Ectodermal cell (in vitro differentiated cells): Measurements from ENCODE around the gene MRPS26.
A peak's percentile ranks its signal among the peaks of the same experiment; 100 is the strongest.
"Not testable (repeated sequence)": the region's sequence is repeated elsewhere in the genome, so short reads cannot be mapped to it uniquely, and the experiment has no call there.

ENCODE experiments used
- H3K27ac ChIP-seq: 2 replicates; pipeline ENCODE4 v1.7.0; 2013; ENCODE audit warnings: mild to moderate bottlenecking, low read depth, low read length; ENCODE audit not compliant: insufficient read depth, poor library complexity, severe bottlenecking
- H3K27me3 ChIP-seq: 2 replicates; pipeline ENCODE4 v1.7.0; 2013; ENCODE audit warnings: mild to moderate bottlenecking, low read length; ENCODE audit not compliant: insufficient read depth, control insufficient read depth, poor library complexity, severe bottlenecking
- H3K36me3 ChIP-seq: one replicate; pipeline ENCODE4 v1.7.0; 2013; ENCODE audit warnings: low read length; ENCODE audit not compliant: control insufficient read depth, insufficient read depth
- H3K4me1 ChIP-seq: one replicate; pipeline ENCODE4 v1.7.0; 2013; ENCODE audit warnings: low read length; ENCODE audit not compliant: control insufficient read depth, insufficient read depth
- H3K4me3 ChIP-seq: 2 replicates; pipeline ENCODE4 v1.7.0; 2013; ENCODE audit warnings: low read depth, low read length, control low read depth; ENCODE audit not compliant: insufficient read depth
- H3K9me3 ChIP-seq: 2 replicates; pipeline ENCODE4 v1.7.0; 2013; ENCODE audit warnings: mild to moderate bottlenecking, low read length, moderate library complexity; ENCODE audit not compliant: control insufficient read depth
- WGBS, 2 experiments: methylation state at CpG; one replicate each; pipeline ENCODE4 v1.1.7; 2013; ENCODE audit warnings: missing lambda C conversion rate in 2 of 2; 5-methylcytosine and 5-hydroxymethylcytosine counted together

The MRPS26 gene

DNA sequence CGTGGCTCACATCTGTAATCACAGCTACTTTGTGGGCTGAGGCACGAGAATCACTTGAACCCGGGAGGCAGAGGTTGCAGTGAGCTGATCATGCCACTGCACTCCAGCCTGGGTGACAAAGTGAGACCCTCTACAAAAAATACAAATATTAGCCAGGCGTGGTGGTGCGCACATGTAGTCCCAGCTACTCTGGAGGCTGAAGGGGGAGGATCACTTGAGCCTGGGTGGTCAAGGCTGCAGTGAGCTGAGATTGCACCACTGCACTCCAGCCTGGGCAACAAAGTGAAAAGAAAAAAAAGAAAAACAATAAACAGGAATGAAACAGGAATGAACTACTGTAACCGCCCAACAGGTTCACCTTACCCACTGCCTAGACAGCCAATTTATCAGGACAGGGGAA, 18.3 kb downstream of the MRPS26 start:
- not testable (repeated sequence) for H3K27me3 ChIP-seq, H3K4me3 ChIP-seq, H3K36me3 ChIP-seq, H3K9me3 ChIP-seq, H3K27ac ChIP-seq, H3K4me1 ChIP-seq
- WGBS, 2 experiments: 84 to 87% methylated on average over 6 of the region's 6 CpGs

GRCh38 chr20:3067139-3068014, 21.5 kb downstream of the MRPS26 start:
- Histone ChIP-seq H3K36me3 (no peaks in the 10 kb centered on the region), H3K4me3 (no peak overlapping the region), H3K27ac (no peak overlapping the region), H3K27me3 (peaks cover 19% of the 10 kb centered on the region), H3K9me3 (no peaks in the 10 kb centered on the region), H3K4me1 (peaks cover 3% of the 10 kb centered on the region)
- WGBS, 2 experiments: 85 to 87% methylated on average over 22 to 23 of the region's 23 CpGs

- Histone ChIP-seq H3K9me3 (no peaks in the 10 kb centered on the region), H3K4me3 (no peak overlapping the region), H3K4me1 (peaks cover 9% of the 10 kb centered on the region), H3K36me3 (no peaks in the 10 kb centered on the region), H3K27me3 (peaks cover 26% of the 10 kb centered on the region), H3K27ac (no peak overlapping the region)
- WGBS, 2 experiments: 86 to 89% methylated on average over 8 of the region's 8 CpGs
These were observed 22.2 kb downstream of the MRPS26 start for GRCh38 chr20:3068075-3068474.

GRCh38 chr20:3068986-3069900, 23.4 kb downstream of the MRPS26 start:
- no peaks in the 10 kb centered on the region for H3K36me3 ChIP-seq
- peaks cover 9% of the 10 kb centered on the region for H3K4me1 ChIP-seq
- 84 to 86% methylated on average over 8 of the region's 8 CpGs for WGBS, 2 experiments
- H3K27me3 ChIP-seq: peaks cover 32% of the 10 kb centered on the region
- H3K4me3 ChIP-seq: no peak overlapping the region
- no peak overlapping the region for H3K27ac ChIP-seq
- no peaks in the 10 kb centered on the region for H3K9me3 ChIP-seq

DNA sequence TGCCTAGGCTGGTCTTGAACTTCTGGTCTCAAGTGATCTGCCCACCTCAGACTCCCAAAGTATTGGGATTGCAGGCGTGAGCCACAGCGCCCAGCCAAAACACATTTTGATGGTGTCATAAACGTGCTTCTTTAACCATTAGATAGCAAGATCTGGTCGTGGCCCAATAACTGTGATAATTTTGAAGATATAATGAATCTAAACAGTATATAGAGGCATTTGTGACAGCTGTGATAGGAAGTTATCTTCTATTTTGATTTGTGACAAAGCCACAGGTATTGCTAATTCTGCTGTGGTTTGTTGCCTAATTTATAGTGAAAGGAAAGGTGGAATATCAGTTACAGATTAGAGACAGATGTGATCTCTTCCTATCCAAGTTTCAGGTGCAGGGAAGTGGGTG, 24.9 kb downstream of the MRPS26 start:
- Histone ChIP-seq H3K9me3 (no peaks in the 10 kb centered on the region), H3K27ac (no peak overlapping the region), H3K36me3 (no peaks in the 10 kb centered on the region), H3K4me3 (no peak overlapping the region), H3K4me1 (peaks cover 9% of the 10 kb centered on the region), H3K27me3 (peaks cover 32% of the 10 kb centered on the region)
- WGBS, 2 experiments: 92 to 99% methylated on average over 4 of the region's 4 CpGs

GRCh38 chr20:3071266-3071609, 25.4 kb downstream of the MRPS26 start:
- no peak overlapping the region for H3K27ac ChIP-seq
- WGBS, 2 experiments: 86 to 87% methylated on average over 16 of the region's 16 CpGs
- no peaks in the 10 kb centered on the region for H3K36me3 ChIP-seq
- H3K9me3 ChIP-seq: no peaks in the 10 kb centered on the region
- H3K4me3 ChIP-seq: no peak overlapping the region
- peaks cover 9% of the 10 kb centered on the region for H3K4me1 ChIP-seq
- H3K27me3 ChIP-seq: peaks cover 32% of the 10 kb centered on the region

- 22 to 24% methylated on average over 95 of the region's 95 CpGs for WGBS, 2 experiments
- H3K4me3 ChIP-seq: peak within 1 kb of the TSS; percentile 30
- H3K9me3 ChIP-seq: no peaks in the 10 kb centered on the region
- peaks cover 9% of the 10 kb centered on the region for H3K4me1 ChIP-seq
- H3K36me3 ChIP-seq: no peaks in the 10 kb centered on the region
- H3K27me3 ChIP-seq: peaks cover 32% of the 10 kb centered on the region
- no peak within 1 kb of the TSS for H3K27ac ChIP-seq
These were observed 26.0 kb downstream of the MRPS26 start, which contains the start of gene OXT for GRCh38 chr20:3071610-3072529. OXT (plus strand) TSS chr20:3071620; CDS start chr20:3071656, 36 bp downstream.

GRCh38 chr20:3072530-3073250, 26.8 kb downstream of the MRPS26 start:
- H3K9me3 ChIP-seq: no peaks in the 10 kb centered on the region
- 81 to 85% methylated on average over 22 of the region's 22 CpGs for WGBS, 2 experiments
- H3K4me1 ChIP-seq: peaks cover 9% of the 10 kb centered on the region
- no peak overlapping the region for H3K4me3 ChIP-seq
- H3K27ac ChIP-seq: no peak overlapping the region
- H3K27me3 ChIP-seq: peaks cover 34% of the 10 kb centered on the region
- no peaks in the 10 kb centered on the region for H3K36me3 ChIP-seq

- 90 to 95% methylated on average over 8 of the region's 8 CpGs for WGBS, 2 experiments
- not testable (repeated sequence) for H3K4me3 ChIP-seq, H3K27ac ChIP-seq, H3K36me3 ChIP-seq, H3K9me3 ChIP-seq, H3K4me1 ChIP-seq
- H3K27me3 ChIP-seq: peaks cover 39% of the 10 kb centered on the region
These were observed 27.4 kb downstream of the MRPS26 start for GRCh38 chr20:3073251-3073643.
